NT2/D1 (cell line): ENCODE results near the gene CDCA7L.
"Not testable (repeated sequence)": the region's sequence is repeated elsewhere in the genome, so short reads cannot be mapped to it uniquely, and the experiment has no call there.

Experiments
- DNase-seq: peaks from one replicate; pipeline ENCODE4 v3.0.0-alpha.2; 2011; ENCODE audit warnings: low read depth, low spot score
- H3K27me3 ChIP-seq: 2 replicates; pipeline ENCODE4 v1.6.0; 2011; ENCODE audit warnings: mild to moderate bottlenecking; ENCODE audit not compliant: insufficient read length, insufficient read depth
- H3K36me3 ChIP-seq: 2 replicates; pipeline ENCODE4 v1.6.1; 2011; ENCODE audit warnings: mild to moderate bottlenecking, low read length, mixed read lengths; ENCODE audit not compliant: insufficient read depth, insufficient read length
- H3K4me1 ChIP-seq: 2 replicates; pipeline ENCODE4 v1.5.1; 2011; ENCODE audit not compliant: insufficient read depth, insufficient read length
- H3K4me3 ChIP-seq: 2 replicates; pipeline ENCODE4 v1.5.1; 2011; ENCODE audit warnings: low read depth; ENCODE audit not compliant: insufficient read length
- H3K9ac ChIP-seq: 2 replicates; pipeline ENCODE4 v1.6.0; 2011; ENCODE audit warnings: low read depth; ENCODE audit not compliant: insufficient read length
- H3K9me3 ChIP-seq: 2 replicates; pipeline ENCODE4 v1.5.1; 2011; ENCODE audit warnings: mild to moderate bottlenecking, low read length; ENCODE audit not compliant: insufficient read depth
- SUZ12 ChIP-seq: IDR thresholded peaks from 2 replicates; pipeline ENCODE4 v1.6.1; 2011; ENCODE audit not compliant: insufficient read length, insufficient read depth; ENCODE audit errors: extremely low read depth
- YY1 ChIP-seq: IDR thresholded peaks from 2 replicates; pipeline ENCODE4 v1.6.1; 2011; ENCODE audit not compliant: insufficient read length, insufficient read depth
- ZNF274 ChIP-seq: IDR thresholded peaks from 2 replicates; pipeline ENCODE4 v1.6.1; 2011; ENCODE audit warnings: mild to moderate bottlenecking, low read depth, low read length

The CDCA7L gene

DNA sequence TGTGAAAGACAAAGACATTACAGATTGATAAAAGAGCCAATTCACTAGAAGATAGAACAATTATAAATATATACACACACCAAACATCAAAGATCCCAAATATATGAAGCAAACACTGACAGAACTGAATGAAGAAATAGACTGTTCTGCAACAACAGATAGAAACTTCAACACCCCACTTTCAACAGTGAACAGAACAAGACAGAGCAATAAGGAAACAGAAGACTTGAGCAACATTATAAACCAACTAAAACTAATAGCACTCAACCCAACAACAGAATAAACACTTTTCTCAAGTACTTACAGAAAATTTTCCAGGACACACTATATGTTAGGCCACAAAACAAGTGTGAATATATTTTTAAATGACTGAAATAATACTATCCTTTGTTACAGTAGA, 10.9 kb downstream of the CDCA7L start:
- Histone ChIP-seq H3K4me3 (no peak overlapping the region), H3K4me1 (no peaks in the 10 kb centered on the region), H3K9me3 (no peaks in the 10 kb centered on the region), H3K36me3 (peaks cover 9% of the 10 kb centered on the region), H3K27me3 (no peaks in the 10 kb centered on the region), H3K9ac (no peak overlapping the region)
- no peak for DNase-seq
- TF ChIP-seq ZNF274 (no peak), YY1 (no peak), SUZ12 (no peak)

DNA sequence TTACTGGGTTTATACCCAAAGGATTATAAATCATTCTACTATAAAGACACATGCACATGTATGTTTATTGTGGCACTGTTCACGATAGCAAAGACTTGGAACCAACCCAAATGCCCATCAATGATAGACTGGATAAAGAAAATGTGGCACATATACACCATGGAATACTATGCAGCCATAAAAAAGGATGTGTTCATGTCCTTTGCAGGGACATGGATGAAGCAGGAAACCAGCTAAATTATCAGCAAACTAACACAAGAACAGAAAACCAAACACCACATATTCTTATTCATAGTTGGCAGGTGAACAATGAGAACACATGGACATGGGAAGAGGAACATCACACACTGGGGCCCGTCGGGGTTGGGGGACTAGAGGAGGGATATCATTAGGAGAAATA, 12.4 kb downstream of the CDCA7L start:
- H3K4me3 ChIP-seq, DNase-seq, H3K36me3 ChIP-seq, H3K9me3 ChIP-seq, H3K4me1 ChIP-seq, H3K9ac ChIP-seq, H3K27me3 ChIP-seq: not testable (repeated sequence)

DNA sequence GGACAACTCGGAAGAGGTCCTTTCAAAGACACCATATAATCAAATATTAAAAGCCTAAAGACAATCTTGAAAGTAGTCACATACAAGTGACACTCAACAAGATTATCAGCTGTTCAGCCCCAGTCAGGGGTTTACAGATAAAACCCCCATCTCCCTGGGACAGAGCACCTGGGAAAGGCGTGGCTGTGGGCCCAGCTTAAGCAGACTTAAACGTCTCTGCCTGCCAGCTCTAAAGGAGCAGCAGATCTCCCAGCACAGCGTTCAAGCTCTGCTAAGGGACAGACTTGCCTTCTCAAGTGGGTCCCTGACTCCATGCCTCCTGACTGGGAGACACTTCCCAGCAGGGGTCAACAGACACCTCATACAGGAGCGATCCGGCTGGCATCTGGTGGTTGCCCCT, 18.0 kb downstream of the CDCA7L start:
- no peak for TF ChIP-seq SUZ12
- no peak for TF ChIP-seq YY1
- no peak for TF ChIP-seq ZNF274
- Histone ChIP-seq H3K27me3 (no peaks in the 10 kb centered on the region), H3K4me1 (peaks cover 4% of the 10 kb centered on the region), H3K9me3 (no peaks in the 10 kb centered on the region), H3K36me3 (peaks cover 7% of the 10 kb centered on the region), H3K9ac (no peak overlapping the region), H3K4me3 (no peak overlapping the region)
- no peak for DNase-seq

DNA sequence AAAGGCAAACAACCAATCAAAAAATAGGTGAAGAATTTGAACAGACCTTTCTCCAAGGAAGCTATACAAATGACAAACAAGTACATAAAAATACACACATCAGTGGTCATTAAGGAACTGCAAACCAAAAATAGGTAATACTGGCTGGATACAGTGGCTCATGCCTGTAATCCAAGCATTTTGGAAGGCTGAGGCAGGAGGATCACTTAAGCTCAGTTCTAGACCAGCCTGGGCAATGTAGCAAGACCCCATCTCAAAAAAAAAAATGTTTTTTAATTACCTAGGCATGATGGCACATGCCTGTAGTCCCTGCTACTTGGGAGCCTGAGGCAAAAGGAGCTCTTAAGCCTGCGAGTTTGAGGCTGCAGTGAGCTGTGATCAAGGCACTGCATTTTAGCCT, 19.3 kb downstream of the CDCA7L start:
- H3K27me3 ChIP-seq: no peaks in the 10 kb centered on the region
- H3K36me3 ChIP-seq: peaks cover 7% of the 10 kb centered on the region
- peaks cover 4% of the 10 kb centered on the region for H3K4me1 ChIP-seq
- DNase-seq: no peak
- no peaks in the 10 kb centered on the region for H3K9me3 ChIP-seq
- TF ChIP-seq ZNF274 (no peak), YY1 (no peak), SUZ12 (no peak)
- no peak overlapping the region for H3K4me3 ChIP-seq
- no peak overlapping the region for H3K9ac ChIP-seq

DNA sequence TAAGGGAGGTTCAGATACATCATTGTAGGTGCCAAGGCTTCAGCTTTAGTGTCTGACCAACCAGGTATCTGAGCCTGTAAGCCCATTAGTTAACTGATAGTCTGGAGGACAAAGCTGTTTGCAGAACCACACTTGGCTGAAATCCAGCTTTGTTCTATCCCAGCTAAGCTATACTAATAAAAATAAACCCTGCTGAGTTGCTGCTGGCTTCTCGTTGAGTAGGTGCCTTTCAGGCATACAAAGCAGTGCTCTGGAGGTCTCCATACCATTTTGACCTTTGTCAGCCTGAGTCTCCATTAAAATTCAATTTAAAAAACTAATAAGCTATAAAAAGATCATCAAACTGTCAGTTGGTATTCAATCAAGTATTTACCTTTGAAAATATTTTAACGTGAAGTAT, 22.0 kb downstream of the CDCA7L start:
- no peak overlapping the region for H3K9ac ChIP-seq
- TF ChIP-seq ZNF274 (no peak), SUZ12 (no peak), YY1 (no peak)
- DNase-seq: peak; percentile 27
- peaks cover 4% of the 10 kb centered on the region for H3K4me1 ChIP-seq
- no peak overlapping the region for H3K4me3 ChIP-seq
- no peaks in the 10 kb centered on the region for H3K27me3 ChIP-seq
- peaks cover 7% of the 10 kb centered on the region for H3K36me3 ChIP-seq
- no peaks in the 10 kb centered on the region for H3K9me3 ChIP-seq

DNA sequence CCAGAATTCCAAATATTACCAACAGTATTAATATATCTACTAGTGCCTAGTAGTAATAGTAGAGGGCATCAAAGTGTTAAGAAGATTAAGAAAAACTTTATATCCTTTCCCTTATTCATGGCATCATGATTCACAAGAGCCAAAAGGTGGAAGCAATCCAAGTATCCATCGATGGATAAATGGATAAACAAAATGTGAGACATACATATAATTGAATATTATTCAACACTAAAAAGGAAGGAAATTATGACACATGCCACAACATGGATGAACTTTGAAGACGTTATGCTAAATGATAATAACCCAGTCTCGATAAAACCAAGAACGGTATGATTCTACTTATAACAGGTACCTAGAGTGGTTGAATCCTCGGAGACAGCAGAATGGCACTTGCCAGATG, 23.1 kb downstream of the CDCA7L start:
- Histone ChIP-seq H3K4me1 (peaks cover under 1% of the 10 kb centered on the region), H3K27me3 (no peaks in the 10 kb centered on the region), H3K9ac (no peak overlapping the region), H3K9me3 (no peaks in the 10 kb centered on the region), H3K36me3 (peaks cover 3% of the 10 kb centered on the region), H3K4me3 (no peak overlapping the region)
- no peak for DNase-seq
- TF ChIP-seq SUZ12 (no peak), ZNF274 (no peak), YY1 (no peak)

DNA sequence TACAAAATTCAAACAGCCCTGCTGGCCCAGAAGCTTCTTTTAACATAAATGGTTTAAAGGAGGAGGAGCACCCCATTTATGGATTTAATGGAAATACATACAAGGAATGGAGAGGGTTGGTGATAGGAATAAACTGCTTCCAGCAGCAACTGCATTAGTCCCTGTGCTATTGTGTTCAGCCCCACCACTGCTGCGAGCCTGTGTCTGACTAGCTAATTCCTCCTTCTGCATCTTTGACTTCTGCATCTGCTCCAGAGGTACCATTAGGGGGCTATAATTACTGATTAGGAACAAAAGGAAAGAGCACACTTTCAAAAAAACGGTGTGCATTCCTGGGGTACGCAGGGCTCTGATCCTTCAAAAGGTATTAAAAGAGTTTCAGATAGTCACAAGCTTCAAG, 24.8 kb downstream of the CDCA7L start:
- no peaks in the 10 kb centered on the region for H3K9me3 ChIP-seq
- no peaks in the 10 kb centered on the region for H3K4me1 ChIP-seq
- TF ChIP-seq ZNF274 (no peak), SUZ12 (no peak), YY1 (no peak)
- DNase-seq: no peak
- peaks cover 4% of the 10 kb centered on the region for H3K36me3 ChIP-seq
- no peaks in the 10 kb centered on the region for H3K27me3 ChIP-seq
- no peak overlapping the region for H3K9ac ChIP-seq
- H3K4me3 ChIP-seq: no peak overlapping the region

DNA sequence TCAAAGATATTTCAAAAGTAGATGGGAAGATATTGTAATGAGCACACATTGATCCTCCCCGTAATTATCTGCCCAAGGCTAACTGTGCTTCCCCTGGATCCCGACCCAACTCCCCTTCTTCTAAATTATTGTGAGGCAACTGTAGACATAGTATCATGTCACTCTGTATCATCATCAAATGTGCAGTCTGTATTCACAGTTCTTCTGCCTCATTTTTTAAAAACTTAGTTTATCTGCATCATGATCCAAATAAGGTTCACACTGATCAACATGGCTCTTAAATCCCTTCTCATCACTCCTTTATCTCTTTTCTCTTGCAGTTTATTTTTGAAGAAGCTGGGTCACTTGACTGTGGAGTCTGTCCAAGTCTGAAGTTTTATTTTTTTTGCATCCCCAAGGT, 27.5 kb downstream of the CDCA7L start:
- no peak for TF ChIP-seq ZNF274
- TF ChIP-seq YY1: no peak
- TF ChIP-seq SUZ12: no peak
- Histone ChIP-seq H3K36me3 (peaks cover 28% of the 10 kb centered on the region), H3K9ac (no peak overlapping the region)

More for the DNA sequence above, 27.5 kb downstream of the CDCA7L start:
- Histone ChIP-seq H3K27me3 (no peaks in the 10 kb centered on the region), H3K4me3 (no peak overlapping the region), H3K4me1 (no peaks in the 10 kb centered on the region), H3K9me3 (no peaks in the 10 kb centered on the region)
- DNase-seq: no peak
